K562 (cell line): Measurements from ENCODE around the gene NAP1L1. TPM values are rescaled to one million over a fixed set of nuclear protein-coding genes. Genes with fewer than 3 reads are reported as not detected.

Source experiments
- ATAC-seq: fragments of 200-7000 bp; cut with Tn5 transposase; 3 replicates; pipeline ENCODE4 v1.9.1; 2020; ENCODE audit warnings: moderate library complexity
- BruUV-seq: library from RNA; stranded (reverse); fragments of 400-500 nt; replicated peaks from 2 replicates; lab custom pipeline; 2021; lab: Mats Ljungman, UMichigan
- CTCF ChIA-PET: fragments of 300-600 bp; formaldehyde crosslinking; extraction: SDS; loops from one replicate; lab custom pipeline; 2021; ENCODE audit warnings: low intra/inter-chr PET ratio; lab: Yijun Ruan, JAX
- POLR2A ChIA-PET: fragments of 300-600, 350-650 bp; sonication (Branson Sonifier 250); formaldehyde crosslinking; extraction: SDS; loops from one replicate; lab custom pipeline; 2021; ENCODE audit warnings: antibody characterized with exemption, inconsistent platforms; lab: Yijun Ruan, JAX
- DNase-seq, 4 experiments: peaks; one replicate each; pipeline versions ENCODE4 v3.0.0 to v3.0.0-alpha.2; 2011 to 2018; ENCODE audit warnings: low spot score in 3 of 4, mixed read lengths in 3 of 4; ENCODE audit errors: extremely low read depth in 1 of 4
- FAIRE-seq: peaks from 2 replicates; lab custom pipeline; 2011; peaks lifted over from hg19 to GRCh38; lab: Jason Lieb, UNC
- H2AFZ ChIP-seq: 2 replicates; pipeline ENCODE4 v1.6.0; 2011; ENCODE audit warnings: low read depth, low read length, control low read depth, inconsistent platforms
- H3K27ac ChIP-seq: fragments of 200-600 bp; 3 replicates; pipeline ENCODE4 v1.8.0; 2011; ENCODE audit warnings: low read depth, mild to moderate bottlenecking, control low read depth, inconsistent platforms, low read length, moderate library complexity, mixed read lengths; ENCODE audit errors: extremely low read depth
- H3K27me3 ChIP-seq, 2 experiments: fragments of 300-600 bp in 1 of 2; 2 replicates in 1 of 2; 3 replicates in 1 of 2; pipeline versions ENCODE4 v1.6.0 to v1.8.0; 2011; ENCODE audit warnings: inconsistent platforms in 2 of 2, low read length in 2 of 2, mild to moderate bottlenecking in 1 of 2, mixed read lengths in 1 of 2, moderate library complexity in 1 of 2; ENCODE audit not compliant: control insufficient read depth in 2 of 2, insufficient read depth in 2 of 2
- H3K36me3 ChIP-seq: fragments of 300-600 bp; 3 replicates; pipeline ENCODE4 v1.8.0; 2011; ENCODE audit warnings: mild to moderate bottlenecking, low read length, inconsistent platforms; ENCODE audit not compliant: control insufficient read depth, insufficient read depth
- H3K4me1 ChIP-seq, 2 experiments: fragments of 200-600 bp in 1 of 2; replicated peaks in 1 of 2; 2 replicates in 1 of 2; 3 replicates in 1 of 2; pipeline versions ENCODE4 v1.5.1 to v1.8.0; 2011; ENCODE audit warnings: inconsistent platforms in 2 of 2, low read length in 2 of 2, mild to moderate bottlenecking in 1 of 2, mixed read lengths in 1 of 2, moderate library complexity in 1 of 2; ENCODE audit not compliant: control insufficient read depth in 2 of 2, insufficient read depth in 2 of 2
- H3K4me2 ChIP-seq: 2 replicates; pipeline ENCODE4 v1.6.1; 2011; ENCODE audit warnings: low read length, control low read depth, inconsistent platforms, mixed read lengths; ENCODE audit not compliant: insufficient read depth
- H3K4me3 ChIP-seq: fragments of 200-600 bp; sonication (generic), shearing (Covaris generic); 2 replicates; pipeline ENCODE4 v1.5.1; 2016; ENCODE audit warnings: control low read depth, inconsistent platforms
- H3K79me2 ChIP-seq: fragments of 200-600 bp; 3 replicates; pipeline ENCODE4 v1.8.0; 2011; ENCODE audit warnings: low read length, inconsistent platforms; ENCODE audit not compliant: control insufficient read depth, insufficient read depth
- H3K9ac ChIP-seq, 2 experiments: 2 replicates each; pipeline versions ENCODE4 v1.6.0 to v1.6.1; 2011; ENCODE audit warnings: low read depth in 2 of 2, low read length in 2 of 2, control low read depth in 1 of 2, inconsistent platforms in 1 of 2, mild to moderate bottlenecking in 1 of 2, mixed read lengths in 1 of 2; ENCODE audit not compliant: insufficient read depth in 1 of 2
- H3K9me1 ChIP-seq: one replicate; pipeline ENCODE4 v1.6.0; 2011; ENCODE audit warnings: inconsistent platforms, mild to moderate bottlenecking, low read length, moderate library complexity; ENCODE audit not compliant: control insufficient read depth, insufficient read depth
- H3K9me3 ChIP-seq: replicated peaks from 2 replicates; pipeline ENCODE4 v1.5.1; 2011; ENCODE audit warnings: low read depth, low read length, inconsistent platforms; ENCODE audit not compliant: control insufficient read depth, insufficient read depth
- H4K20me1 ChIP-seq: replicated peaks from 2 replicates; pipeline ENCODE4 v1.6.1; 2011; ENCODE audit warnings: low read length, inconsistent platforms, mixed read lengths; ENCODE audit not compliant: control insufficient read depth, insufficient read depth
- CEBPB ChIP-seq: fragments of 450-650 bp; IDR thresholded peaks from 2 replicates; pipeline ENCODE4 v1.6.1; 2016; ENCODE audit warnings: missing genetic modification characterization, missing compliant biosample characterization
- CHD4 ChIP-seq: fragments of 200-600 bp; sonication (generic); IDR thresholded peaks from 3 replicates; pipeline ENCODE4 v1.6.1; 2012; ENCODE audit warnings: low read depth, mild to moderate bottlenecking, mixed read lengths, low read length, inconsistent platforms; ENCODE audit not compliant: insufficient read depth, insufficient replicate concordance, poor library complexity, severe bottlenecking
- ESRRA ChIP-seq: fragments of 450-650 bp; IDR thresholded peaks from 2 replicates; pipeline ENCODE4 v1.6.1; 2014; ENCODE audit warnings: low read depth, mild to moderate bottlenecking, moderate library complexity, borderline replicate concordance
- HMGN3 ChIP-seq: IDR thresholded peaks from 2 replicates; pipeline ENCODE4 v1.6.1; 2011; ENCODE audit warnings: borderline replicate concordance, low read depth, mild to moderate bottlenecking, mixed read lengths, low read length; ENCODE audit not compliant: insufficient read length; ENCODE audit errors: extremely low read depth
- HOXB6 ChIP-seq: fragments of 250-450 bp; sonication (Bioruptor Pico); IDR thresholded peaks from 2 replicates; pipeline ENCODE4 v1.5.1; 2022; ENCODE audit warnings: mild to moderate bottlenecking, borderline replicate concordance
- MAFG ChIP-seq: fragments of 450-650 bp; conservative IDR thresholded peaks from 2 replicates; pipeline ENCODE4 v1.6.1; 2016; ENCODE audit warnings: missing genetic modification characterization, missing compliant biosample characterization
- MNT ChIP-seq, 2 experiments: fragments of 450-650 bp; conservative IDR thresholded peaks; 2 replicates each; pipeline ENCODE4 v1.6.1; 2017; ENCODE audit warnings: mild to moderate bottlenecking in 2 of 2, moderate library complexity in 2 of 2
- NFIX ChIP-seq: fragments of 250-450 bp; sonication (Bioruptor Pico); IDR thresholded peaks from 2 replicates; pipeline ENCODE4 v1.4.0; 2020; ENCODE audit warnings: low read depth, mild to moderate bottlenecking, moderate library complexity
- SMARCA4 ChIP-seq: fragments of 450-650 bp; IDR thresholded peaks from 2 replicates; pipeline ENCODE4 v1.6.1; 2016
- TCFL5 ChIP-seq: fragments of 250-450 bp; sonication (Bioruptor Pico); conservative IDR thresholded peaks from 2 replicates; pipeline ENCODE4 v1.6.1; 2021; ENCODE audit warnings: mild to moderate bottlenecking, moderate library complexity, matching md5 sums
- ZNF639 ChIP-seq, 2 experiments: fragments of 200-800 bp in 1 of 2; sonication (Bioruptor generic) in 1 of 2; sonication (generic) in 1 of 2; formaldehyde crosslinking in 1 of 2; IDR thresholded peaks in 1 of 2; conservative IDR thresholded peaks in 1 of 2; 2 replicates each; pipeline versions ENCODE4 v1.5.0 to v1.6.1; 2016 to 2020; ENCODE audit warnings: missing compliant biosample characterization in 1 of 2, missing genetic modification characterization in 1 of 2, missing genetic modification reagents in 1 of 2
- ZNF76 ChIP-seq: fragments of 250-450 bp; sonication (Bioruptor Pico); IDR thresholded peaks from 2 replicates; pipeline ENCODE4 v1.4.0; 2020; ENCODE audit warnings: mild to moderate bottlenecking, moderate library complexity, borderline replicate concordance
- WGBS: fragments of 100-300 bp; shearing (Covaris generic); methylation state at CpG from one replicate; pipeline ENCODE4 v1.1.6; 2016; ENCODE audit warnings: low coverage, mixed read lengths; ENCODE audit not compliant: insufficient coverage; ENCODE audit errors: missing lambda C conversion rate; 5-methylcytosine and 5-hydroxymethylcytosine counted together
- in situ Hi-C: fragments of 300-500 bp; cut with MboI; formaldehyde crosslinking; loops from 4 replicates; pipeline ENCODE4 v1.15.0; 2018; ENCODE audit warnings: inconsistent platforms, mixed read lengths
- intact Hi-C: fragments of 100-400 bp; cut with micrococcal nuclease; formaldehyde crosslinking; loops from 2 replicates; pipeline ENCODE4 v1.14.2; 2022
- polyA plus RNA-seq, 8 experiments: library from polyadenylated mRNA; depleted of rRNA in 4 of 8; stranded (reverse) in 5 of 8; unstranded in 3 of 8; fragments of >200 nt; fragmentation: Nextera tagmentation in 2 of 8; fragmentation: Illumina TruSeq in 1 of 8; extraction: Ambion mirVana in 2 of 8; extraction: Trizol in 1 of 8; gene quantifications; 2 replicates each; pipeline versions ENCODE4 v1.2.1 to v1.2.3, GENCODE V29; 2011 to 2014; ENCODE audit warnings: inconsistent platforms in 1 of 8, missing spikeins in 1 of 8
- total RNA-seq, 7 experiments: library from RNA; depleted of rRNA in 6 of 7; stranded (reverse); fragments of >200 nt in 6 of 7; fragmentation: Illumina TruSeq in 2 of 7; extraction: Trizol in 2 of 7; gene quantifications; 2 replicates each; pipeline versions ENCODE4 v1.2.1 to v1.2.3, GENCODE V29; 2011 to 2021; ENCODE audit warnings: low replicate concordance in 1 of 7

Gene NAP1L1
- total and polyA plus RNA-seq, 9 of the 15 experiments (the other 6 are each of a cell fraction or from before 2014, with no cell fraction given): 287 to 747 (median 450) TPM

- Histone ChIP-seq H3K9me3 (no peaks in the 10 kb centered on the region), H3K9ac (peak overlapping the region in 1 of 2 experiments; percentile 39; a peak in 1 of 4 replicates)
- CTCF ChIA-PET: no interaction called here
- in situ Hi-C loops: no loop called here
- no peak for TF ChIP-seq MAFG
- TF ChIP-seq CEBPB: peak; percentile 71
- TF ChIP-seq, all 486 proteins: peak for 1
- H3K36me3 ChIP-seq: no peaks in the 10 kb centered on the region
- BruUV-seq: no TSS peak
- H3K4me1 ChIP-seq: peaks cover 6 to 21% of the 10 kb centered on the region in 2 experiments; a peak in 4 of 5 replicates
- no peak for DNase-seq
- intact Hi-C loops: no loop called here
- H3K9me1 ChIP-seq: no peaks in the 10 kb centered on the region
- H3K4me2 ChIP-seq: no peak overlapping the region
- no peaks in the 10 kb centered on the region for H3K79me2 ChIP-seq
- FAIRE-seq: no peak
- H3K27me3 ChIP-seq: no peaks in the 10 kb centered on the region
- no peaks in the 10 kb centered on the region for H4K20me1 ChIP-seq
- H3K27ac ChIP-seq: no peak overlapping the region
- H2AFZ ChIP-seq: peak overlapping the region; percentile 78
- POLR2A ChIA-PET: interaction anchor here (0.7 to 1.5 kb wide), 2 partner anchors 9 to 34 kb away, joined by 3 to 6 read pairs; no protein-coding TSS in a partner anchor
- ATAC-seq: peak; percentile 32
- no peak overlapping the region for H3K4me3 ChIP-seq
- WGBS: 16% methylated on average over 3 of the region's 3 CpGs
Observed at GRCh38 chr12:76108356-76108755, 23.9 kb upstream of the NAP1L1 start.

GRCh38 chr12:76106631-76107030 lies 22.1 kb upstream of the NAP1L1 start:
- intact Hi-C loops (no loop called here), in situ Hi-C loops (no loop called here)
- no peaks in the 10 kb centered on the region for H3K27me3 ChIP-seq
- no peak for ATAC-seq
- no peak overlapping the region for H3K27ac ChIP-seq
- no peaks in the 10 kb centered on the region for H3K79me2 ChIP-seq
- H3K4me1 ChIP-seq: peaks cover 5 to 12% of the 10 kb centered on the region in 2 experiments; a peak in 2 of 5 replicates
- no peaks in the 10 kb centered on the region for H3K9me1 ChIP-seq
- H3K9me3 ChIP-seq: no peaks in the 10 kb centered on the region
- WGBS: 46% methylated on average over 3 of the region's 3 CpGs
- H2AFZ ChIP-seq: peak overlapping the region; percentile 72
- CTCF ChIA-PET: no interaction called here
- POLR2A ChIA-PET: interaction anchor here (1.0 to 1.3 kb wide), 2 partner anchors 8 to 18 kb away, joined by 3 to 5 read pairs; no protein-coding TSS in a partner anchor
- no TSS peak for BruUV-seq
- no peak overlapping the region for H3K9ac ChIP-seq
- no peaks in the 10 kb centered on the region for H4K20me1 ChIP-seq
- DNase-seq: no peak
- FAIRE-seq: no peak
- H3K4me2 ChIP-seq: no peak overlapping the region
- H3K36me3 ChIP-seq: no peaks in the 10 kb centered on the region
- no peak overlapping the region for H3K4me3 ChIP-seq
- TF ChIP-seq ZNF639 (CRISPR knock-in tag; conservative IDR thresholded peaks at IDR 0.05 in 1 of 2, IDR thresholded peaks at IDR 0.05 in 1 of 2) (no peak), HOXB6 (CRISPR knock-in tag) (no peak), SMARCA4 (no peak), HMGN3 (no peak), CHD4 (no peak), ESRRA (no peak), ZNF76 (CRISPR knock-in tag) (no peak), MNT (conservative IDR thresholded peaks at IDR 0.05) (no peak), TCFL5 (CRISPR knock-in tag) (no peak), NFIX (CRISPR knock-in tag) (no peak)
